SK-N-SH (cell line): ENCODE measurements around the gene UCKL1.

Experiments
- MXI1 ChIP-seq: IDR thresholded peaks from 2 replicates; pipeline ENCODE4 v1.6.1; 2012; ENCODE audit warnings: mild to moderate bottlenecking, low read depth, low read length, improper control_type of control experiment
- TF ChIP-seq, protein P1 (sequence below): fragments of 200-600 bp; sonication (generic); IDR thresholded peaks from 2 replicates; pipeline ENCODE4 v1.6.1; 2017; ENCODE audit warnings: antibody characterized with exemption, mild to moderate bottlenecking, moderate library complexity

DNA sequence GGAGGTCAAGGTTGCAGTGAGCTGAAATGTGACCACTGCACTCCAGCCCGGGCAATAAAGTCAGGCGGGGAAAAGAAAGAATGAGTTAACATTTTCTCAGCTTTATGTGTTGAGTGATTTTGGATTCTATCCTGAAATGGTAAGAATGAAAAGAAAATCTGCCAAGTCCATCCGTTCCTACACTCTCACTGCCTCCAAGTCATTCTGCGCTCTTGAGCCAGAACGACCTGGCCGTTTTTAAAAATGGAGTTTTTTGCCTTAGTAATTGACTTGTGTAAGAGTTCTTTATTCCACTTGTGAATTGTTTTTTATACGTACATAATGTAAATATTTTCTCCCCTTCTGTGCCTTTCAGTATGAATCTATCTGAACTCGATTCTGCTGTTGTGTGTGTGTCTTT lies 32.6 kb downstream of the UCKL1 start:
- TF ChIP-seq, protein P1, sequence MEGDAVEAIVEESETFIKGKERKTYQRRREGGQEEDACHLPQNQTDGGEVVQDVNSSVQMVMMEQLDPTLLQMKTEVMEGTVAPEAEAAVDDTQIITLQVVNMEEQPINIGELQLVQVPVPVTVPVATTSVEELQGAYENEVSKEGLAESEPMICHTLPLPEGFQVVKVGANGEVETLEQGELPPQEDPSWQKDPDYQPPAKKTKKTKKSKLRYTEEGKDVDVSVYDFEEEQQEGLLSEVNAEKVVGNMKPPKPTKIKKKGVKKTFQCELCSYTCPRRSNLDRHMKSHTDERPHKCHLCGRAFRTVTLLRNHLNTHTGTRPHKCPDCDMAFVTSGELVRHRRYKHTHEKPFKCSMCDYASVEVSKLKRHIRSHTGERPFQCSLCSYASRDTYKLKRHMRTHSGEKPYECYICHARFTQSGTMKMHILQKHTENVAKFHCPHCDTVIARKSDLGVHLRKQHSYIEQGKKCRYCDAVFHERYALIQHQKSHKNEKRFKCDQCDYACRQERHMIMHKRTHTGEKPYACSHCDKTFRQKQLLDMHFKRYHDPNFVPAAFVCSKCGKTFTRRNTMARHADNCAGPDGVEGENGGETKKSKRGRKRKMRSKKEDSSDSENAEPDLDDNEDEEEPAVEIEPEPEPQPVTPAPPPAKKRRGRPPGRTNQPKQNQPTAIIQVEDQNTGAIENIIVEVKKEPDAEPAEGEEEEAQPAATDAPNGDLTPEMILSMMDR, result no peak
- TF ChIP-seq MXI1, result no peak
